GM12878 (cell line): Measurements from ENCODE around the gene WFS1. TPM values are rescaled to one million over a fixed set of nuclear protein-coding genes. Genes with fewer than 3 reads are reported as not detected.

Experiments
- ATAC-seq: fragments of 200-7000 bp; cut with Tn5 transposase; 3 replicates; pipeline ENCODE4 v1.9.1; 2020; ENCODE audit warnings: mild to moderate bottlenecking, moderate library complexity
- BruUV-seq: library from RNA; stranded (reverse); fragments of 400-500 nt; replicated peaks from 2 replicates; lab custom pipeline; 2021; lab: Mats Ljungman, UMichigan
- CTCF ChIA-PET: fragments of 300-600 bp; sonication (Branson Sonifier 250); formaldehyde crosslinking; extraction: SDS; loops from one replicate; lab custom pipeline; 2021; ENCODE audit warnings: inconsistent platforms; lab: Yijun Ruan, JAX
- POLR2A ChIA-PET: fragments of 350-600 bp; formaldehyde crosslinking; extraction: SDS; loops from one replicate; lab custom pipeline; 2021; ENCODE audit warnings: inconsistent platforms; lab: Charles Lee
- RAD21 ChIA-PET: fragments of 300-600 bp; sonication (Branson Sonifier 250); formaldehyde crosslinking; loops from one replicate; lab custom pipeline; 2023; ENCODE audit warnings: antibody characterized with exemption; ENCODE audit not compliant: unreplicated experiment; lab: Charles Lee
- SMC1A ChIA-PET: fragments of 300-600 bp; sonication (Branson Sonifier 250); formaldehyde crosslinking; loops from one replicate; lab custom pipeline; 2023; ENCODE audit not compliant: unreplicated experiment, uncharacterized antibody; lab: Charles Lee
- DNase-seq: peaks from one replicate; pipeline ENCODE4 v3.0.0-alpha.2; 2011; ENCODE audit warnings: low read depth, low spot score
- FAIRE-seq: peaks from 3 replicates; lab custom pipeline; 2011; peaks lifted over from hg19 to GRCh38; lab: Jason Lieb, UNC
- H2AFZ ChIP-seq: 2 replicates; pipeline ENCODE4 v1.6.0; 2011; ENCODE audit warnings: low read depth, low read length, control low read depth; ENCODE audit not compliant: control insufficient read depth
- H3K27ac ChIP-seq: 2 replicates; pipeline ENCODE4 v1.5.1; 2011; ENCODE audit warnings: control low read depth; ENCODE audit not compliant: control insufficient read depth, insufficient read depth
- H3K27me3 ChIP-seq, 2 experiments: replicated peaks in 1 of 2; 2 replicates each; pipeline versions ENCODE4 v1.6.0 to v1.6.1; 2011; ENCODE audit warnings: low read length in 1 of 2; ENCODE audit not compliant: control insufficient read depth in 2 of 2, insufficient read depth in 2 of 2
- H3K36me3 ChIP-seq, 2 experiments: 2 replicates each; pipeline ENCODE4 v1.5.1; 2011; ENCODE audit warnings: low read length in 1 of 2; ENCODE audit not compliant: control insufficient read depth in 2 of 2, insufficient read depth in 2 of 2
- H3K4me1 ChIP-seq: 2 replicates; pipeline ENCODE4 v1.6.1; 2011; ENCODE audit warnings: mild to moderate bottlenecking, low read length, moderate library complexity, mixed read lengths; ENCODE audit not compliant: control insufficient read depth, insufficient read depth
- H3K4me2 ChIP-seq: 2 replicates; pipeline ENCODE4 v1.6.0; 2011; ENCODE audit warnings: control low read depth; ENCODE audit not compliant: control insufficient read depth, insufficient read depth
- H3K4me3 ChIP-seq: fragments of 200-600 bp; sonication (generic); 2 replicates; pipeline ENCODE4 v1.5.1; 2016
- H3K79me2 ChIP-seq: 2 replicates; pipeline ENCODE4 v1.6.0; 2011; ENCODE audit warnings: low read length; ENCODE audit not compliant: control insufficient read depth, insufficient read depth
- H3K9ac ChIP-seq: 2 replicates; pipeline ENCODE4 v1.8.0; 2011; ENCODE audit warnings: low read length, control low read depth, mixed read lengths; ENCODE audit not compliant: control insufficient read depth, insufficient read depth
- H3K9me3 ChIP-seq: replicated peaks from 3 replicates; pipeline ENCODE4 v1.5.1; 2011; ENCODE audit warnings: mild to moderate bottlenecking, low read length; ENCODE audit not compliant: control insufficient read depth, insufficient read depth
- H4K20me1 ChIP-seq: 2 replicates; pipeline ENCODE4 v1.6.0; 2011; ENCODE audit not compliant: control insufficient read depth, insufficient read depth
- CBFB ChIP-seq: IDR thresholded peaks from 2 replicates; pipeline ENCODE4 v1.6.1; 2016; ENCODE audit warnings: antibody characterized with exemption, low read depth
- CHD1 ChIP-seq: IDR thresholded peaks from 2 replicates; pipeline ENCODE4 v1.6.1; 2012; ENCODE audit warnings: low read depth, low read length, improper control_type of control experiment
- IKZF1 ChIP-seq: fragments of 450-650 bp; conservative IDR thresholded peaks from 2 replicates; pipeline ENCODE4 v1.6.1; 2017; ENCODE audit warnings: antibody characterized with exemption, mild to moderate bottlenecking
- MTA3 ChIP-seq: IDR thresholded peaks from 2 replicates; pipeline ENCODE4 v1.6.1; 2012; ENCODE audit warnings: low read length, inconsistent platforms, borderline replicate concordance
- PAX8 ChIP-seq: fragments of 450-650 bp; IDR thresholded peaks from 2 replicates; pipeline ENCODE4 v1.6.1; 2017; ENCODE audit warnings: mild to moderate bottlenecking, moderate library complexity
- SP1 ChIP-seq: IDR thresholded peaks from one replicate; pipeline ENCODE4 v1.6.1; 2011; ENCODE audit warnings: low read depth, low read length
- SUPT20H ChIP-seq: IDR thresholded peaks from 2 replicates; pipeline ENCODE4 v1.6.1; 2011; ENCODE audit warnings: low read depth, mild to moderate bottlenecking, low read length, moderate library complexity, borderline replicate concordance; ENCODE audit not compliant: control insufficient read depth
- SUZ12 ChIP-seq: fragments of 200-600 bp; sonication (generic); IDR thresholded peaks from one replicate; pipeline ENCODE4 v1.6.1; 2018; ENCODE audit warnings: antibody characterized with exemption, mild to moderate bottlenecking; ENCODE audit not compliant: unreplicated experiment
- ZNF217 ChIP-seq: fragments of 450-650 bp; IDR thresholded peaks from 2 replicates; pipeline ENCODE4 v1.6.1; 2017; ENCODE audit warnings: antibody characterized with exemption, mild to moderate bottlenecking
- WGBS: methylation state at CpG from one replicate; pipeline ENCODE4 v1.1.6; 2016; ENCODE audit warnings: low lambda C conversion rate; ENCODE audit not compliant: insufficient replicate concordance, insufficient coverage; ENCODE audit errors: missing lambda C conversion rate; 5-methylcytosine and 5-hydroxymethylcytosine counted together
- in situ Hi-C: fragments of 300-500 bp; cut with MboI; formaldehyde crosslinking; loops from 9 replicates; pipeline ENCODE4 v1.14.3; 2018; ENCODE audit warnings: mixed read lengths
- intact Hi-C: fragments of 100-400 bp; cut with micrococcal nuclease; formaldehyde crosslinking; loops from one replicate; pipeline ENCODE4 v1.14.2; 2022; ENCODE audit not compliant: unreplicated experiment
- polyA plus RNA-seq, 11 experiments: library from polyadenylated mRNA; depleted of rRNA in 4 of 11; unstranded in 6 of 11; stranded (reverse) in 5 of 11; fragments of >200 nt; fragmentation: Nextera tagmentation in 4 of 11; fragmentation: Illumina TruSeq in 1 of 11; extraction: Ambion mirVana in 4 of 11; extraction: Trizol in 1 of 11; gene quantifications; 1 replicate in 1 of 11; 2 replicates in 10 of 11; pipeline versions ENCODE4 v1.2.1 to v1.2.3, GENCODE V29; 2011 to 2016; ENCODE audit warnings: inconsistent platforms in 2 of 11, missing spikeins in 2 of 11, low read depth in 1 of 11
- total RNA-seq, 4 experiments: library from RNA; depleted of rRNA in 3 of 4; stranded (reverse); fragments of >200 nt in 3 of 4; fragmentation: Illumina TruSeq in 1 of 4; extraction: Trizol in 1 of 4; gene quantifications; 2 replicates each; pipeline versions ENCODE4 v1.2.1 to v1.2.3, GENCODE V29; 2013 to 2021
- TF ChIP-seq, protein P1 (sequence below): fragments of 450-650 bp; IDR thresholded peaks from 2 replicates; pipeline ENCODE4 v1.6.1; 2017; ENCODE audit warnings: borderline replicate concordance
- TF ChIP-seq, protein P2 (sequence below): IDR thresholded peaks from 2 replicates; pipeline ENCODE4 v1.6.1; 2012; ENCODE audit warnings: low read depth, low read length, improper control_type of control experiment
- TF ChIP-seq, protein P3 (sequence below): IDR thresholded peaks from 2 replicates; pipeline ENCODE4 v1.6.1; 2011; ENCODE audit warnings: borderline replicate concordance, low read depth, mild to moderate bottlenecking, moderate library complexity, mixed read lengths, low read length; ENCODE audit not compliant: insufficient read depth; ENCODE audit errors: extremely low read length
- TF ChIP-seq, protein P4 (sequence below): fragments of 450-650 bp; IDR thresholded peaks from 2 replicates; pipeline ENCODE4 v1.6.1; 2016; ENCODE audit warnings: mild to moderate bottlenecking

The WFS1 gene
- total and polyA plus RNA-seq, 10 of the 15 experiments (the other 5 are each of a cell fraction or from before 2014, with no cell fraction given), result 0.31 to 4.7 (median 2.0) TPM

DNA sequence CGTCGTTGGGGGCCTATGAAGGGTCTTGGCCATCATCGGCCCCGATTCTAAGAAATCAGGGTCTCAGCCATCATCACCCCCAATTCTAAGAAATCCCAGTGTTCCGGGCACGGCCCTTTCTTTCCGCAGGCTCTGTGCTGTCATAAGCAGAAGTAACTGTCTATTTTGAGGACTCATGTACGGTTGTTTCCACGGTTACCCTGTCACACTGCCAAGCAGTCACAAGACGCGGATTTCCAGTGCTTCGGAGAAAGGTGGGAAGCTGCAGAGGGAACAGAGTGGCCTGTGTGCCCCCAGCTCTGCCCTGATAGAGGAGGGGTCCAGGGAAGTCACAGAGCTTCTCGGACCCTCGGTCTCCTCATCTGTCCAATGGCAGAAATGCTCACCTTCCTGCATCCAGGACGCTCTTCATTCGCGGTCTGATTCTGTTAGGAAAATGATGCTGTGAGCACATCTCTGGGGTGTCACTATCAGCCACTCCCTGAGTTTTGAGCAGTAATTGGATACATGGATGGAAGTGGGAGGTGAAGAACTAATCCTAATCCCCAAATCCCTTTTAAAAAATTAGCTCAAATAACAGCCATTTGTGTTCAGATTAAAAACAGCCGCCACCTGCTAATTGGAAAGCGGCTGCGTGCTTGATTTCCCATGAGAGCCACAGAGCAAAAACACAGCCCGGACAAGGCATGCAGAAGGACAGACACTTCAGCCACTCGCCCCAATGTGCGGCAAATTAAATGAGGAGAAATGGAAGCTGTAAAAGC lies 73.1 kb downstream of the WFS1 start:
- no peak for TF ChIP-seq CHD1
- TF ChIP-seq ZNF217, result no peak
- TF ChIP-seq MTA3, result no peak
- TF ChIP-seq SUPT20H, result no peak
- TF ChIP-seq CBFB, result no peak
- TF ChIP-seq SUZ12, result no peak
- TF ChIP-seq, protein P1, sequence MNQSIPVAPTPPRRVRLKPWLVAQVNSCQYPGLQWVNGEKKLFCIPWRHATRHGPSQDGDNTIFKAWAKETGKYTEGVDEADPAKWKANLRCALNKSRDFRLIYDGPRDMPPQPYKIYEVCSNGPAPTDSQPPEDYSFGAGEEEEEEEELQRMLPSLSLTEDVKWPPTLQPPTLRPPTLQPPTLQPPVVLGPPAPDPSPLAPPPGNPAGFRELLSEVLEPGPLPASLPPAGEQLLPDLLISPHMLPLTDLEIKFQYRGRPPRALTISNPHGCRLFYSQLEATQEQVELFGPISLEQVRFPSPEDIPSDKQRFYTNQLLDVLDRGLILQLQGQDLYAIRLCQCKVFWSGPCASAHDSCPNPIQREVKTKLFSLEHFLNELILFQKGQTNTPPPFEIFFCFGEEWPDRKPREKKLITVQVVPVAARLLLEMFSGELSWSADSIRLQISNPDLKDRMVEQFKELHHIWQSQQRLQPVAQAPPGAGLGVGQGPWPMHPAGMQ, result no peak
- no peak for TF ChIP-seq IKZF1
- no peak for TF ChIP-seq SP1
- TF ChIP-seq, protein P2, sequence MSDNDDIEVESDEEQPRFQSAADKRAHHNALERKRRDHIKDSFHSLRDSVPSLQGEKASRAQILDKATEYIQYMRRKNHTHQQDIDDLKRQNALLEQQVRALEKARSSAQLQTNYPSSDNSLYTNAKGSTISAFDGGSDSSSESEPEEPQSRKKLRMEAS, result no peak
- TF ChIP-seq, protein P3, sequence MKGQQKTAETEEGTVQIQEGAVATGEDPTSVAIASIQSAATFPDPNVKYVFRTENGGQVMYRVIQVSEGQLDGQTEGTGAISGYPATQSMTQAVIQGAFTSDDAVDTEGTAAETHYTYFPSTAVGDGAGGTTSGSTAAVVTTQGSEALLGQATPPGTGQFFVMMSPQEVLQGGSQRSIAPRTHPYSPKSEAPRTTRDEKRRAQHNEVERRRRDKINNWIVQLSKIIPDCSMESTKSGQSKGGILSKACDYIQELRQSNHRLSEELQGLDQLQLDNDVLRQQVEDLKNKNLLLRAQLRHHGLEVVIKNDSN, result no peak
- TF ChIP-seq, protein P4, sequence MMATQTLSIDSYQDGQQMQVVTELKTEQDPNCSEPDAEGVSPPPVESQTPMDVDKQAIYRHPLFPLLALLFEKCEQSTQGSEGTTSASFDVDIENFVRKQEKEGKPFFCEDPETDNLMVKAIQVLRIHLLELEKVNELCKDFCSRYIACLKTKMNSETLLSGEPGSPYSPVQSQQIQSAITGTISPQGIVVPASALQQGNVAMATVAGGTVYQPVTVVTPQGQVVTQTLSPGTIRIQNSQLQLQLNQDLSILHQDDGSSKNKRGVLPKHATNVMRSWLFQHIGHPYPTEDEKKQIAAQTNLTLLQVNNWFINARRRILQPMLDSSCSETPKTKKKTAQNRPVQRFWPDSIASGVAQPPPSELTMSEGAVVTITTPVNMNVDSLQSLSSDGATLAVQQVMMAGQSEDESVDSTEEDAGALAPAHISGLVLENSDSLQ, result no peak
- no peak for TF ChIP-seq PAX8
- Histone ChIP-seq H3K9ac (no peak overlapping the region), H4K20me1 (no peaks in the 10 kb centered on the region), H3K36me3 (no peaks in the 10 kb centered on the region), H3K4me1 (no peaks in the 10 kb centered on the region), H3K79me2 (no peaks in the 10 kb centered on the region), H3K27me3 (no peaks in the 10 kb centered on the region; a peak in 1 of 4 replicates), H3K27ac (no peak overlapping the region), H3K4me2 (no peak overlapping the region), H3K4me3 (no peak overlapping the region), H2AFZ (no peak overlapping the region), H3K9me3 (no peaks in the 10 kb centered on the region)
- BruUV-seq, result no TSS peak
- RAD21 ChIA-PET, result interaction anchor here (0.9 to 1.2 kb wide), 2 partner anchors 81 to 92 kb away, joined by 4 read pairs; no protein-coding TSS in a partner anchor
- POLR2A ChIA-PET, result no interaction called here
- WGBS, result 49% methylated on average over 23 of the region's 23 CpGs
- ATAC-seq (no peak), FAIRE-seq (no peak), DNase-seq (no peak)
- SMC1A ChIA-PET, result no interaction called here
- CTCF ChIA-PET, result interaction anchor here (1.0 to 6.5 kb wide), 7 partner anchors 10 to 205 kb away, joined by 3 to 40 read pairs (median 4); no protein-coding TSS in a partner anchor
- in situ Hi-C loops (no loop called here), intact Hi-C loops (no loop called here)
